Activated CD8-positive, alpha-beta memory T cell treated with anti-CD3 and anti-CD28 coated beads, Interleukin-2, amount 50 U/mL, for 24 hours (primary cell): ENCODE data around the gene CARD11.

Experiments
- DNase-seq: peaks from one replicate; pipeline ENCODE4 v3.0.0-alpha.2; 2020; ENCODE audit errors: extremely low read depth

Gene CARD11

DNA sequence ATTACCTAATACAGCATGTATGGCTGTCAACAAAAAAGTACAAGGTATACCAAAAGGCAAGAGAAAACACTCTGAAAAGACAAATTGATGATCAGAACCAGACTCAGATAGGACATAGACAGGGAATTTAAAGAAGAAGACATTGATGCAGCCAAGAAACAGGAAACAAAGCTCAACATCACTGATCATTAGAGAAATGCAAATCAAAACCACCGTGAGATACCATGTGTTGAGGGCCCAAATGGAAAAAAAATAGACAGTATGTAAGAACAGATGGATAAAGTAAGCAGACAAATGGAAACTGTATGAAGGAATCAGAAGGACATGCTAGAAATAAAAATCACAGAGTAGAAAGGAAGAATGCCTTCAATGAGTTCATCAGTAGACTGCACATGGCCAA, 23.3 kb downstream of the CARD11 start:
- no peak for DNase-seq

DNA sequence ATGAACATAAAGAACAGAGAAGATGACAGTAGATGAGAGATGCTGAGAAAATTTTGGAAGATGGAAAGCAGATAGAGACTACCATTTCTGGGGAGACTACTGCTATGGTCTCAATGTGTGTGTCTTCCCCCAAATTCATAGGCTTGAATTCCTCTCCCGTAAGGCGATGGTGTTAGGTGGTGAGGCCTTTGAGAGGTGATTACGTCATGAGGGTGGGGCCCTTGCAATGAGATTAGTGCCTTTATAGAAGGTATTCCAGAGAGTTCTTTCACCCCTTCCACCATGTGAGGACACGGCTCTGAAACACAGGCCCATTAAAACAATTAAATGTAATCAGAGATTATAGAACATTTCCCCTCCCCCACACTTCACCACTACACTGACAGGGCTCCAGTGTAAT, 23.9 kb downstream of the CARD11 start:
- no peak for DNase-seq

DNA sequence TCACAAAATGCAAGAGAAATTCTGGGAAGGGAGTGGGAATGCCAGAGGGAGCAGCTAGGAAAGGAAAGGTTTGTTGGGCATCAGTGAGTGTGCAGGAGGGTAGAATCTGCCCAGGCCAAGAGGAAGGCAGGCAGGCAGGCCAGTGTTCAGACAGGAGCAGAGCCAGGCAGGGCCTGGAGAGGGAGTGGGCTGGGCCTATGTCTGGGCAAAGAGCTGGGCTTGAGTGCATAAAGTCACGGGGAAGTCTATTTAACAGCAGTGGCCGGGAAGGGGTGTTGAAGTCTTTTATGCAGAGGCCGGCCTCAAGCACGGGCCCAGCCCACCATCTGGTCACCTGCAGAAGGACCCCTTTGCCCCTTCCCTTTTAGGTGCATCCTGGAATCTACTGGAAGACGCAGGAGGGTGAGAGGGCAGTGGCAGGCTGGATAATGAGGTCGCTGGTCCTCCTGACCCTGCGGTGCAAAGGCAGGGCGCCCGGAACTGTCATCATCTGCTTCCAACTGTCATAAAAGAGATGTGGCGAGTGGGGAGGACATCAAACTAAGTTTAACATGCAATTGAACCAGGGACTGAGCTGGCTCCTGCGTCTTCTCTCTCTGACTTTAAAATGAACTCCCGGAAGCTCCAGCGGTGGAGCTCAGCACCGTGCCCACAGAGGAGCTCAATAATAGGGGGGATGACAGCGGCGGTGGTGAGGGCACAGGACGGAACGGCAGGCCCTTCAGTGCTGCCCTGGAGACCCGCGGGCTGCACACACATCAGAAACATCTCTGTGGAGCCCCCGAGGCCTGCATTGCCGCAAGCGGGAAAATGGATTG, 29.5 kb downstream of the CARD11 start:
- no peak for DNase-seq

DNA sequence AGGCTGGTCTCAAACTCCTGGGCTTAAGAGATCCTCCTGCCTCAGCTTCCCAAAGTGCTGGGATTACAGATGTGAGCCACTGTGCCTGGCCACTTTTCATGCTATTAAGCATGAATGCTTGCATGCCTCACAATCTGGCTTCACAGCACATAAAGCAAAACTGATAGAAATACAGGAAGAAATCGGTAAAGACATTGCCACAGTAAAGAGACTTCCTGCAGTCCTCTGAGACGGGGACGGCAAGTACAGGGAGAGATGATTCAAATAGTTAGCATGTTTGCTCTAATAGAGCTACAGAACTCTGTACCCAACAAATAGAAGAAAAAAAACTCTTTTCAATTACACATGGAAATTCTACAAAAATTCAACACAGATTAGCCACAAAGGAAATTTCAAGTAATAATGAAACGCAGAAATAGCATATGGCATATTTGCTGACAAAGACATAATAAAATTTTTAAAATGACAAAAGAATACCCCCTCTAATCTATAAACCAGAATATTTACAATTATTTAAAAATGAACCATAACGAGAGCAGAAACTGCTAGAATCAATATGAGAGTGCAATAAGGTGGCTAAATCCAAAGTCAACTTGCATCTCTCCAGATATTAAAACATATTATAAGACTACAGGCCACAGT, 32.3 kb downstream of the CARD11 start:
- DNase-seq, result no peak

DNA sequence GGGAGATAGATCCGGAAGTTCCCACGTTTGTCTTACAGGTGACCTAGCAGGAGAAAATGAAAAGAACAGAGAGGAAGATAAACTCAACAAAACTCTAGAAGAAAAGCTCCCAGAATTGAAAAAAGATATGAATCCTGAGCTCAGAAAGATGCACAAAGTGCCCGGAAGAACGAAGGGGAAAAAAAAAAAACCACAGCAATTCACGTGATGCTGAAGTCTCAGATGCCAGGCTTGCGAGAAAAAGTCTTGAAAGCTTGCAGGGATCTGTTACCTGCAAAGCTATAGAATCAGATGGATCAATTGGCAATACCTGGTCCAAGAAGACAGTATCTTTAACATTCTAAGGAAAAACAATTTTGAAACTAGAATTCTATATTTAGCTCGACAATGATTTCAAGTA, 33.5 kb downstream of the CARD11 start:
- no peak for DNase-seq

DNA sequence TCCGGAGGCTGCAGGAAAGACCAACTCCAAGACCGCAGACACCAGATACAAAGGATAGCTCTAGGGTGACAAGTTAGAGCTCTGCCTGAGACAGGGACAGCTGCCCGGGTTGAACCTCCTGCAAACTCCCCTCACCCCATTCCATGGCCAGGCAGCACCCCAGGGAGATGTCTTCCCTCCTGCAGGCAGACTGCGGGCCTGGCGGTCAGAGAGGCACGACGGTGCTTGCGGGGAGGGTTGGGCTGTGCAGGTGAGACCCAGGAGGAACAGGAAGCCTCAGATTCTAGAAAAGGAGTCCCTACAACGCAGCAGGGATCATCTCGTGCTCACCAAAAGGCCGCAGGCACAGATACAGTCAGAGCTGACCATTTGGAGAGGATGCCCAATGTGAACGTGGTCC, 34.6 kb downstream of the CARD11 start:
- DNase-seq, result no peak

DNA sequence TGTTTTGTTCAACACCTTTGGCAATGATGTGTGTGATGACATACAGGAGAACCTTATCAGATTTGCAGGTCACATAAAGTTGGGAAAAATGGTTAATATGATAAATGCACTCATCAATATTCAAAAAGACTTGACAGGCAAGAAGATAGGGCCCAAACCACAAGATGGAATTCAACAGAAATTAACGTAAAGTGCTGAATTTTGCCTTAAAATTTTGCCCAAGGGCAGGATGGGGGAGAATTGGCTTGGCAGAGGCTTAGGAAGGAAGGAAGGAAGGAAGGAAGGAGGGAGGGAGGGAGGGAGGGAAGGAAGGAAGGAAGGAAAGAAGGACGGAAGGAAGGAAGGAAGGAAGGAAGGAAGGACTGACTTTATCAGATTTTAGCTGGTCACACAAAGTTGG, 35.3 kb downstream of the CARD11 start:
- DNase-seq, result no peak

DNA sequence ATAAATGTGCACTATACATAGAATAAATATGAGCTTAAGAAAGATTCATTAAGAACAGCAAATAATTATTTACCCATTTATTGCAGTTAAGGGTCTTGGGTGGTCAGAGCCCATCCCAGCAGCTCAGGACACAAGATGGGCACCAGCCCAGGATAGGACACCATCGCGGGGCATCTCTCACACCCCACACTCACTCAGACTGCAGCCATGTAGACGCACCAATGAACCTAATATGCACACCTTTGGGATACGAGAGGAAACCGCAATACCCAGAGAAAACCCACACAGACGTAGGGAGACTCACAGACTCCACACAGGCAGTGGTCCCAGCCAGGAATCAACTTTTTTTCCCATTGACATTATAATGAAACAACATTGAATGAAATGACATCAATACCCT, 36.0 kb downstream of the CARD11 start:
- no peak for DNase-seq

DNA sequence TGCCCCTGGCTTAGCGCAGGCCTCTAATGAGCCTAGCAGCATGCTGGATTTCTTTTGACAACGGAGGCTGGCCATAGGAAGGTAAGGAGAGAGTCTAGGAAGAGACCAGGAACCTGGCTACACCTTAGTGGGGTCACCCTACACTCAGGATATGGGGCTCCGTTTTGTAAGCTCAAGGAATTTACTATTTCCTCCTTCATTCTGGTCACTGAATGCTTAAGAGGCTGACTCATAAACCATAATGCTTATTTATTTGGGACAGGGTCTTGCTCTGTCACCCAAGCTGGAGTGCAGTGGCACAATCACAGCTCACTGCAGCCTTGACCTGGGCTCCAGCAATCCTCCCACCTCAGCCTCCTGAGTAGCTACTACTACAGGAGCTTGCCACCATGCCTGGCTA, 38.4 kb downstream of the CARD11 start:
- DNase-seq, result no peak

DNA sequence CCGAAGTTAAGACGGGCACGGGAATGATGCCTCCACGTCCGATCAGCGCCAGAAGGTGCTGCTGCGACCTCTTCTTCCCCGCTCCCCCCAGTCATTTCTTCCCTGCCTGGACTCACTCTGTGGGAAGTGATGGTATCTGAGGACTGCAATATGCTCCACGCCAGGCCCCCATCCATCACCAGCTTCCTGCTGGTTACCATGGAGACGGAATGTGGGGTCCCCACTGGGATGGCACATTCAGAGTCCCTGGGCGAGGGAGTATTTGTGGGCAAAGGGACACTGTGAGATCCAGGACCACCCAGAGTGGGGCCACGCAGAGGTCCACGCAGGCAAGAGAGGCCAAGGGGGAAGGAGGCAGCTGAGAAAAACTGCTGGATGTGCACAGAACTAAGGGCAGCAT, 39.7 kb downstream of the CARD11 start:
- DNase-seq, result no peak

DNA sequence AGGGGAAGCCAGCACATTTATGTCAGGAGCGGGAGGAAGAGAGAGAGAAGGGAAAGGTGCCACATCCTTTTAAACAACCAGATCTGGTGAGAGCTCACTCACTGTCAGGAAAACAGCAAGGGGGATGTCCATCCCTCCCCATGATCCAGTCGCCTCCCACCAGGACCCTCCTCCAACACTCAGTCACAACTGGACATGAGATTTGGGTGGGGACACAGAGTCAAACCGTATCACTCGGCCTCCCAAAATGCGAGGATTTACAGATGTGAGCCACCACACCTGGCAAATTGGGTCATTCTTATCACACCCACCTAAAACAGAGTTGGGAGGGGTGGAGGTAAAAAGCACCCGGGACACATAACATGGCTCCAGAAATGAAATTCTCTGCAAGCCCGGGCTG, 41.0 kb downstream of the CARD11 start:
- DNase-seq, result no peak

DNA sequence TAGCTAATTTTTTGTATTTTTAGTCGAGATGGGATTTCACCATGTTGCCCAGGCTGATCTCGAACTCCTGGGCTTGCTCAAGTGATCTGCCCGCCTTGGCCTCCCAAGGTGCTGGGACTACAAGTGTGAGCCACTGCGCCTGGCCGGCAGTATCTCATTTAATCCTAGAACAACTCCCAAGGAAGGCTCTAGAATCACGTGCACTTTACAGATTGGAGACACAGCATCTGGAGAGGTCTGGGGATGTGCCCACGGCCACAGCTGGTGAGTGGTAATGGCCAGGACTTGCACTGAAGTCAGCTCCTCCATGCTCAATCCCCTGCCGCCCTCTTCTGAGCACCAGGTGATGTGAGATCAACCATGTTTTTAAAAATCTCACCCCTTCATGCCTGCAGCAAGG, 43.1 kb downstream of the CARD11 start:
- DNase-seq, result no peak

DNA sequence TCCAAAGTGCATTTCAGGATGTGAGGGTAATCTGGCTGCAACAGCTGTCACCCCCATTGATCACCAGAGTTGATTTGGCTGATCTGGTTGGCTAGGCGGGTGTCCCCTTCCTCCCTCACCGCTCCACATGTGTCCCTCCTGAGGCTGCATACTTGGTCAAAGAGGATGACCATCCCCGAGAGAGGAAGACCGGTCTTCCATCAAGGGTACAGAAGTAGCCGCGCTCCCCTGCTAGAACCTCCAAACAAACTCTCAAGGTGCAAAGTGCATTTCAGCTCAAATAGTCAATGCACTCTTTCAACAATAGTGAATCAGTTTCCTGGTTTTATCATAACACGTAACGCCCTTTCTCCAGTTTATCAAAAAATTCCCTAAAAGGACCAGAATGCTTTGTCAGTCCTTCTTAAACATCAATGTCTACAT, 44.6 kb downstream of the CARD11 start:
- no peak for DNase-seq

DNA sequence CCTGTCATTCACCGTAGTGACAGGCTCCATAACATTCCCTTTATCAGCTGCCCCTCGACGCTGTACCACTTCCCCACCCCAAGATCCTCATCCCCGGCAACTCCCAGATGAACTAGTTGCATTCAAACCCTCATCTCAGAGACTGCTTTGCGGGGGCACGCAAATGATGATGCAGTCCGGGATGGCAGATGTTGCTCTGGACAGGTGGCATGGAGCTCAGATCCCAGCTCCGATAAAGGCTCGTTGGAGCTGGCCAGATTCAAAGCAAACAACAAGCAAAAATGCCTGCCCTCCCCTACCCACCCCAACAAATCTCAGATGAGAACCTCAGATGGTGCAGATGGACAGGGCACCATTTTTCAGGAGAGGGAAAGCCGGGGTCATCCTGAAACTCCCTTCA, 46.7 kb downstream of the CARD11 start:
- DNase-seq, result no peak

DNA sequence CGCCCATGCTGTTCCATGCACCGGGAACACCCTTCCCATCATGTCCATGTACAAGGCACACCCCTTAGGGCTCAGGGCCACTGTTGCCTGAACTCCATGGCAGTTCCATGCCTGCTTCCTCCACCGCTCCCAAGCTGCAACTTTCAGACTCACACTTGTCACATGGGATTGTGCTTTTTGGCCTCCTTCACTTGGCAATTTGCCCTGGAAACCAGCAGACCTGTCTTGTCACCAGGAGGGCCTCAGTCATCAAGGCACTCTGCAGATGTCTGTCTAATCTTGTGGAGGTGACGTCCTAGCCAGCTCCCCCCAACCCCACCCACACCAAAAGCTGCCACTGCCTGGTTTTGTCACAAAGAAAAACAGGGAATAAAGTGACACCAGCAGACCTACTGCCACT, 47.5 kb downstream of the CARD11 start:
- no peak for DNase-seq

DNA sequence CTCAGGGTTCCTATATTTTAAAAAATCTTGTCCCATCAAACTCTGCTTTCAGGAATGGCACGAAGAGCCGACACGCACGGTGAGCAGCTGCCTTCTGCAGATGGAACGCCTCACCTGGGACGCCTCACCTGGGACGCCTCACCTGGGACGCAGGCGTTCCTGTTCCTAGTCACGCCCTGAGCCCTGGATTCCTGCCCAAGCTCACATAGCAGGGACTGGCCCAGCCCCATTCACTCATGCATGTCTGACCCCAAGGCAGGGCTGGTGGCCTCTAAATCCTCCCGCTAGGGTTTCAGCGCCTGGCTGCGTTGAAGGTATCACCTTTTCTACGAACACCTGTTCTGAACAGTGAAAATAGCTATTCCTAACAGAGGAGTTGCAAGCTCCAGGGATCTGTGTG, 49.8 kb downstream of the CARD11 start:
- DNase-seq, result no peak

DNA sequence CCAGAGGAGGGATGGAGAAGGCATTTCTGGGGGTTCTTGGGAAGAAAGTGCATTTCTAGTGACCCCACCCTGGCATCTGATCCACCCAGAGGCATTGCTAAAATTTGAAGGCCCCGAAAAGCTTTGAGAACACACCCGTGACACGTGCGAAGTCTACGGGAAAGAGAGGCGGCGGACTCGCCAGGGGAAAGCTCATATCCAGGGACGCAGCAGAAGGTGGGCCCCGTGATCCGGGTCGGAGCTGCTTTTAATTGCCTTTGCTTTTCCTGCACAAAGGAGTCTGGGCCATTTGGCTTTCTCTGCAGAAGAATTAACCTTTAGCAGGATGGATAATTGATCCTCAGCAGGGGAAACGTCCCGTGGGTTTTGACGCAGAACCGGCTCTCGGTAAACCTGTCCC, 50.3 kb downstream of the CARD11 start:
- no peak for DNase-seq

DNA sequence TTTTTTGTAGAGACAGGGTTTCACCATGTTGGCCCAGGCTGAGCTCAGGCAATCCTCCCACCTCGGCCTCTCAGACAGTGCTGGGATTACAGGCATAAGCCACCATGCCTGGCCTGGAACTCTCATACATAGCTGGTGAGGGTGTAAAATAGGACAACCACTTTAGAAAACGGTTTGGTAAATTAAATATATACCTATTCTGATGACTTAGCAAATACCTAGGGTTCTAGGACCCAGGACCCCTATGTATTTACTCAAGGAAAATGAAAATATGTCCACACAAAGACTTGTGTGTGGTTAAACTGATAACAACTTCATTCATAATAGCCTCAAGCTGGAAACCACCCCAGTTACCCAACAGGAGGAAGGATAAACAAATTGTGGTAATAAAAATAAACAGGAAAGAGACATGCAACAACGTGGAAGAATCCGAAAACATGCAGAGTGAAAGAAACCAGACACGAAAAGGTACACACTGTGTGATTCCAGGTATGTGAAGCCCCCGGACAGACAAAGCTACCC, 52.7 kb downstream of the CARD11 start:
- DNase-seq, result no peak

DNA sequence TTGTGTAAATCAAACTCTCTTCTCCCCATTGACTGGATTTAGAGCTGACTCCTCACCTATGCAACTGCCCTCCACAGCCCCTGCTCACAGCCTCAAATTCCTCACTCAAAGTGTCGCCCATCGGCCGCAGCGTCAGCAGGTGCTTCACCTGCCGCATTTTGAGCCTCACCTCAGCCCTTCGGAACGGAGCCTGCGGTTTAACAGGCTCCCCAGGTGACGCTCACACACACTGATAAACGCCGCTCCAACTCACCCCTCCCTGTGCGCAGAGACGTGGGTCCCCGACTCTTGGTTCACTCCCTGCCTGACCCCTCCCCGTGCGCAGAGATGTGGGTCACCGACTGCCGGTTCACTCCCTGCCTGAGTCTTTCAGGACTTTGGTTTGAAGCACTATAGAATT, 57.1 kb downstream of the CARD11 start:
- DNase-seq, result no peak

DNA sequence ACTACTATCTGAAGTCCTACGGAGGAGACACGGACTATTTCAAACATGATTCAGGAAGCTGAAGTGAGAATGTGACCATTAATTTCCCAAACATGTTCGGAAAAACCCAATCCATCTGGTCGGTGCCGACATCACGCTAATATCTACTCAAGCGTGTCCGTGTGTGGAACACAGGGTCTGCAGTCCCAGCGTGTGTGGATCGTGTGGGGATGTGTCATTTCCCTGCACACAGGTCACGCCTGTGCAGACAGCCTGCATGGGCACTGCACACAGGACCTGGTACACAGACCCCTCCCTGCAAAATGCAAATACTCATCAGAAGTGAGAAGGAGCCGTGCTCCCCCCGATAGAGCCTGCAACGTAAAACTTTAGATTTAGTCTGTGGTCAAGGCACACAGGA, 57.8 kb downstream of the CARD11 start:
- no peak for DNase-seq

DNA sequence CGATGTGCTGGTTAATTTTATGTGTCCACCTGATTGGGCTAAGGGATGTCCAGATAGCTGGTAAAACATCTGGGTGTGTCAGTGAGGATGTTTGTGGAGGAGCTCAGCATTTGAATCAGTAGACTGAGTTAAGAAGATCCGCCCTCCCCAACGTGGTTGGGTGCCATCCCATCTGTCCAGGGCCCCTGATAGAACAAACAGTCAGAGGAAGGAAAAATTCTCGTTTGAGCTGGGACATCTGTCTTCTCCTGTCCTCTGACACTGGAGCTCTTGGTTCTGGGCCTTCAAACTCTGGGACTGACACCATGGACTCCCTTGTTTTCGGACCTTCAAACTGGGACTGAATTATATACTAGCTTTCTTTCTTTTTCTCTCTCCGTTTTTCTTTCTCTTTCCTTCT, 59.6 kb downstream of the CARD11 start:
- no peak for DNase-seq

DNA sequence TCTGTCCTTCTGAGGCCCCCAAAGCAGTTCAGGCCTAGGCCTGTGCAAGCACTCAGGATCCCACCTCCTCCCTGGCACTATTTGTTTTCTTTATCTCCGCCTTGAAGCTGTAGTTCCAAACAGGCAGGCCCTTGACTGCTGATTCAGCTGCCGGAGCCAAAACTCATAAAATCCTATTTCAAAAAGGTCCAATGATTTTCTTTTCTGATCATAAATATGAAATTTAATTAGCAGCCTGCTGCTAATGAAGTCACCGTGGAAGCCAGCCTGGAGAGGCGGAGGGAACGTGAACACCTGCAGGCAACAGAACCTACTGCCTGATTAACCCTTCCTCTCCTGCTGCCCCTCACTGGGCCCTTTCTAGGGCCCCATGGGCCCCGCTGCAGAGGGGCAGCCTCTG, 60.1 kb downstream of the CARD11 start:
- no peak for DNase-seq

DNA sequence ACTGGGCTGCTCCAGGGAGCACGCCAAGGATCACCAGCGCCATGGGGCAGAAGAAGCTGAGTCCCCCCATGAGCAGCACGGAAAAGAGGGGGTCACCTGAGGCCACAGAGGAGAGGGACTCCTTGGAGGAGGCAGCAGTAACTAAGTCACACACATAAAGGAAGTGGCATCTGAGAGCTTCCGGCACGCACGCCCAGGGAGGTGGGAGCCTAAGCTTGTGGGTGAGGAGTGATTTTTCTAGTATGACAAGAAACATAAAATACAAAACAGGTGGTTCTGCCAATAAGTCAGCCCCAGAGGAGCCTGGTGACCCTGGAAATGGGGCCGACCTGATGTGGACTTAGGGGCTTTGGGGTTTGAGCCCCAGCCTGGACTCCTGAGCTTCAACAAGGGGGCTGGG, 60.8 kb downstream of the CARD11 start:
- DNase-seq, result peak; percentile 12

DNA sequence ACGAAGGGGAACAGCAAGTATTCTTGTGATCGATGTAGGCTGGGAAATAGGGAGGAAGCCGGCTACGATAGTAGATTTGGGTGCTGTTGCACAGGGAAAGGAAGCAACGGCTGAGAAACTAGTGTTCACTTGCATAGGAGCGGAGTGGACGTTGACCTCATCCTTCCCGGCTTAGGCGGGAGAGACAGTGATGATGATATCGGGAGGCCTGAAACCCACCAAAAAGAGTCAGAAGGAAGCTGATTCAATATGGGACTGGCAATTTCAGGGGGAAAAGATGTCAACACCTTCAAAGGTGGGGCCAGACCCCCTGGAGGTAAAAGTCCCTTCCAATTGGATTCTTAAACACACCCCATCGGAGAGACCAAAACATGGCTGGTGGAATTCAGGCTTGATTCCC, 61.3 kb downstream of the CARD11 start:
- DNase-seq, result no peak
